COLO668 (cell line): Measurements from ENCODE around the gene CBR3.
"Not testable (repeated sequence)": the region's sequence is repeated elsewhere in the genome, so short reads cannot be mapped to it uniquely, and the experiment has no call there.

Source experiments
- DNase-seq: peaks from one replicate; lab custom pipeline; 2025; ENCODE audit not compliant: unreplicated experiment; lab: John Stamatoyannopoulos, UW

Gene CBR3

GRCh38 chr21:36134803-36135390 is at the start of gene CBR3:
CBR3 (plus strand) TSS chr21:36135079; CDS start chr21:36135193, 114 bp downstream.
- peak; percentile 64 for DNase-seq

DNA sequence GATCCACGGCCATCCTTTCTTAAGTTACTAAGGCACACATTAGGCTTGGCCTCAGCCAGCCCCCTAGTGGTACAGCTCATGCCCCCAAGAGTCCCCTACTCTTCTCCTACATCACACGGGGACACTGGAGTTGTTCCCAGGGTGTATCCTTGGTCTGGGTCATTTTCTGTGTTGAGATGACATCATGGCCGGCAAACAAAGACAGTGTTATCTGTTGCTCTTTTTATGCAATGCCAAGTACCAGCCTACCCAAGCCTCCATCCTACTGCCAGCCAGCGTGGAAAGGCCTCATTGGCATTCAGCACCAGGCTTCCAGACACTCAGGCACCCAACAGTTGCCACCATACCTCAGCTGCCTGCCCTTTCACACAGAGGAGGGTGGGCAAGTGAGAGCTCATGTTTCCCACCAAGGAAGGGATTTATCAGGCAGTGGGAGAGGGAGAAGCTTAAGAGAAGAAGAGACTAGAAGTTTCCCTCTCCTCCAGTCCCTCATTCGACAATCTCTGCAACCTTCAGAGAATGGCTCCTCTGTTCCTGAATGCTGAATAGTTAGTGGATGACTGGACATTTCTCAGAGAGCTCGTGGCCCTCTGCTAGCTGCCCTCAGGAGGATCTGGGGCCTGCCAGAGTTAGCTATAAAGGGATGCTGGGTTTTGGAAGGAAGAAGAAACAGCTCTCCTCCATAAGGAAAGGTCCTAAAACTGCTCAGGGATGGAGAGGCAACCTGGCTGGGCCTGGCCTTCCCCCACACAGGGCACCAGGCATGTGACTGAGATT is 47.3 kb upstream of the CBR3 start:
- no peak for DNase-seq

DNA sequence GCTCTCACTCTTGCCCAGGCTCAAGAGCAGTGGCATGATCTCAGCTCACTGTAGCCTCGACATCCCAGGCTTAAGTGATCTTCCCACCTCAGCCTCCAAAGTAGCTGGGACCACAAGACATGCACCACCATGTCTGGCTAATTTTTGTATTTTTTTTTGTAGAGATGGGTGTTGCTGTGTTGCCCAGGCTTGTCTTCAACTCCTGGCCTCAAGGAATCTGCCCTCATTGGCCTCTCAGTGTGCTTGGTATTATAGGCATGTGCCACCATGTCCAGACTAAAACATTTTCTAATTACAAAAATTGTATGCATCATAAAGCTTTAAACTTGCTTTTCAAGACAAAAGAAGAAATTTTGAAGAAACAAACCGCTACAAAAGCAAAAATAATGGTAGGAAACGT is 44.9 kb upstream of the CBR3 start:
- no peak for DNase-seq

- no peak for DNase-seq
Measured at GRCh38 chr21:36092681-36093080, 42.2 kb upstream of the CBR3 start.

DNA sequence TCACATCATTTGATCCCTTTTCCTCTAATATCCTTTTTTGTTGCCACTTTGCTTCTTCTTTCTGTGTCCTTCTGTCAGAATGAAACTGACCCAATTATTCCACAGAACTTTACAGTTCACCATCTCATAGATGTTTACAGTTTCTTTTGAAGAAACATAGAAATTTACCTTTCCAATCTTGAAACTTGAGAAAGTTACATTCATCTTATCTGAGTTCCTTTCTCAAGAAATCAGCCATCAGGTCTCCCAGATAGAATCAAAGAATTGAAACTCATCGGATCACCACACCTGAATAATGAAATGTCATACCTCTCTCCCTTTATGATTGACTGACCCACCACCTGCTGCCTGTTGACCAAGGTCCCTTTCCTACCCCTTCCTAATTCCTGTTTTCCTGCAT is 41.4 kb upstream of the CBR3 start:
- DNase-seq: no peak

DNA sequence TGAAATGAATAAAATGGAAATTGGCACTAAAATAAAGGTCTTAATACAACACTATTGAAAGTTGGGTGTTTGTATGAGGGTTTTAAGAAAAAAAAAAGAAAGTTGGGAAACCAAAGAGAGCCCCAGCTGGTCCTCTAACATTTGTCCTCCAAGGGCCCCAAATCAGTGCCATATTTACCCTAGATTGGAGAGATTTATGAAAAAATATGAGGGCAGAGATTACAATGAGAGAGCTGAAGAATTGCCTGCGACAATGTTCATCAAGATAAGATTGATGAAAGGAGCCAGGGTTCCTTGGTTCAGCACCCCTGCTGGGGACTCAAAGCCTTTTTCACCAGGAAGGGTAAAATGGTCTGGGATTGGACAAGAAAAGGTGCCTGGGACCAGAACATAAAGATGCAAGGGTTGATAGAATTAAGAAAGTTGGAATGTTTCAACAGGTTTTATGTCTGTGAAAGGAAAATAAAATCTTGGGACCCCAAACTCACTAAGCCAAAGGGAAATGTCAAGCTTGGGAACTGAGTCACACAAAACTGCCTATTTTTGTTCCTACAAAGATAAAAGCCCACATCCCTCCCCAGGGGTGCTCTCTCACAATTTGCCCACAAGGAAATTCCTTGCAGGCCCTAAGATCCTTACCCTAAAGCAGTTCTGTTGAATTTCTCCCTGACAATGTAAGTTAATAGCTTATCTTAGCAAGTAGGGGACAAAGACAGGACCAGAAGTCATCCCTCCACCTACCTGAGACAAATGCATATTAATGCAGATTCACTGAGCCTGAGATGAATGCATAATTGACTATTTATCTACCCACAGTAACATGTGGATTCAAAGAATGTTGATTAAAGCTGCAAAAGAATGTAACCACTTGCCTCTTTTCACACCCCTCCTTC is 38.2 kb upstream of the CBR3 start:
- no peak for DNase-seq

- DNase-seq: no peak
Measured at GRCh38 chr21:36097427-36098181, 37.3 kb upstream of the CBR3 start.

GRCh38 chr21:36098182-36098532 is 36.7 kb upstream of the CBR3 start:
- no peak for DNase-seq

- DNase-seq: no peak
Measured at GRCh38 chr21:36099000-36099399, 35.9 kb upstream of the CBR3 start.

GRCh38 chr21:36099695-36100211 is 35.1 kb upstream of the CBR3 start:
- not testable (repeated sequence) for DNase-seq

DNA sequence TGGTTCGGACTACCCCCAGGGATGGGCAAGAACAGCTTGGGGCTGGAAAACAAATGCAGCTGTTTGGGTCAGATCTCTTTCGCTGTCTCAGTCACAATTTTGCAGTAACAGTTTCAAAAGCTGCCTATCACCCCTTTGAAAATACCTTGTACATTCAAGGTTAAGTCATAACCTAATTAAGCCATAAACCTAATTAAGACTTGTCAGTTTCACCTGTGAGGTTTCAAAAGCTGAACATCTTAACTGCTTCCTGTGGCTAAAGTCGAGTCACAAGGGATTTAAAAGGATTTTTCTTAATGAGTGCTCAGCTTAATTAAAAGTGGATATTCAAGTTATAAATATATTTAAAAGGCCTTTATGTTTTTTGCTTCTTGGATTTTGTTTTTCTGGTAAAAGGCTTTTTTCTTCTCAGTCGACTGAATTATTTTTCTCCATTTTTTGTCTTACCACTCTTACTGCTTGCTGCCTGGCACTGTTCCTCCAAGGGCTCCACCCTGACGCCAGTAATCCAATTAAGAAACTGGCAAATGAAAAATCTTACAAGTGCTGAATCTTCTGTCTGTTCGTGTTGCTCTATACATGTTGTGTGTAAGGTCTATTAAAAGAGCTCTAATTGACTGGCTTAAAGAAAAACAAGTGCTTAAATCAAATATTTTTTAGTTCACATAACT is 33.8 kb upstream of the CBR3 start:
- DNase-seq: no peak

DNA sequence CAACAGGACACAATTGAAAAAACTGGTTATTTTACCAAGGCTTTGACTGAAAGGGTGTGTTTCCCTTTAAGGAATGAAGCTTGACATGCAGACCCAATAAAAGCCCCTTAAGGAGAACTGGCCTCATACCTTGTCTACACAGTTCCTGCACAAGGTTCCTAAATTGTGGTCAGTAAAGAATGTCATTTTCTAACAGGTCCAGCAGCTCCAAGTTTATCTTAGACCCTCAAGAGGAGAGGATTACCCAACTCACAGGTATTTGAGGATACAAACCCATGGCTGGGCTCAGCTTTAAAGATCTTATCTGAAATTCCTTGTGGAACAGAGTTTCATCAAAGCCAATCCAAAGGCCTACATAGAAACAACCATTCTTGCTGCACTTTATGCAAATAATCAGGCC is 31.4 kb upstream of the CBR3 start:
- no peak for DNase-seq

DNA sequence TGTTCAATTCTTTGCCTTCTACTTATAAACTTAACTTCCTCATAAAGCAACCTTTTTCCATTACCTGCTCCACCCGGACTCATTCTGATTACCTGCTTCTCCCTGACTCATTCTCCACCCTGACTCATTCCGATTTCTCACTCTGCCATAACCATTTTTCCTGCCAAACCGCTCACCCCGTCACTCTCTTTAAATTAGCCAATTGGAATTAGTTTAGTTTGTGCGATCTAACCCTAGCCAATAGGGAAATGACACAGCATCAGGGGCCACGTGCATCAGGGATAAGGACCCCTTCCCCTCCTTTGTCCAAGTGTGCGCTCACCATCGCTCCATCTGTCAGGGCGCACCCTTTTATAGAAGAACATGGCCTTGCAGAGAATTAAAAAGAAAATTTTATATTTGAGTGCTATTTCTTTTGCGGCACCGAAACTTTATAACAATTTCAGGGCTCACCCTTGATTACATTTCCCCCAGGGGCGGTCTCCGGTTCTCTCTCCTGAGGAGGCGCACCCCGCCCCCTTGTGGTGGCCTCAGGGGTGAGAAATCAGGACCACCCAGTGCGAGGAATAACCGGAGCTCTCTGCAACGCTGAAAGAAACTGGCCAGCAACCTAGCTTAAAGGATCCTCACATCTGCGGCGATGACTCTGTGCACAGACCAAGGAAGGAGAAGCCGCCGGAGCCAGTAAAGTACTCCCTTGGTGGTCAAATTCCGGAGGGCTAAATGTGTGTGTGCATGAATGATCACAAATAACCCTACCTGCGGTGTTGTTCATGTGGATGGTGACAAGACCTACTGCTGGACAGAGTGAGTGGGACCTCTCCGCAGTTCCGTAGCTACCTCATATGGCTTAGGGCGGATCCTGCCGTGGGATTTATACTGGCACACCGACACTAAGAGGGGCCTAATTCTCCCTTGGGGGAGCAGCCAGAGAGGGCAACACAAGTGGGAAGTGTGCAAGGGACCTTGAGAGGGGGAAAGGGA is 30.3 kb upstream of the CBR3 start:
- no peak for DNase-seq

DNA sequence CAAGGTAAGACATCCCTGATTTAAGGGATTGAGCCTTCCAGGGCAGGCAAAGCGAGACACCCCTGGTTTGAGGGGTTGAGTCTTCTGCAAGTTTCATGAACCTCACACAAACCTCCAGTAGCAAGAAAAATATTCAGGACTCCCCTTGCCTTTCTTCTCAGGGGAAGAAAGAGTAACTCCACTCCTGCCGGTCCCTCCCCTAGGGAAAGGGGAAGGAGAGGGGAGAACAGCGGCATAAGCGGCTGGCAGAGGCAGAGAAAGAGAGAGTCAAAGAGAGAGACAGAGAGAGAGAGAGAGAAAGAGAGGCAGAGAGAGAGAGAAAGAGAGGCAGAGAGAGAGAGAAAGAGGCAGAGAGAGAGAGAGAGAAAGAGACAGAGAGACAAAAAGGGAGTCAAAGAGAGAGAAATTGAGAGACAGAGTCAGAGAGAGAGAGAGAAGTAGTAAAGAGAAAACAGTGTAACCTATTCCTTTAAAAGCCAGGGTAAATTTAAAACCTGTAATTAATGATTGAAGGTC is 29.5 kb upstream of the CBR3 start:
- no peak for DNase-seq

GRCh38 chr21:36109868-36110267 is 25.0 kb upstream of the CBR3 start:
- no peak for DNase-seq

GRCh38 chr21:36111238-36111637 is 23.6 kb upstream of the CBR3 start:
- DNase-seq: no peak

GRCh38 chr21:36113647-36114428 is 21.0 kb upstream of the CBR3 start:
- peak; percentile 76 for DNase-seq

- no peak for DNase-seq
Measured at GRCh38 chr21:36115138-36115730, 19.6 kb upstream of the CBR3 start.
